Activated CD8-positive, alpha-beta memory T cell treated with anti-CD3 and anti-CD28 coated beads for 24 hours (primary cell): Measurements from ENCODE around the gene ADCY5.
A peak's percentile ranks its signal among the peaks of the same experiment; 100 is the strongest.

ENCODE experiments used
- DNase-seq: peaks from one replicate; pipeline ENCODE4 v3.0.0-alpha.2; 2020

ADCY5 gene

GRCh38 chr3:123457841-123458240 is 9.0 kb upstream of the ADCY5 start:
- DNase-seq, result no peak

DNA sequence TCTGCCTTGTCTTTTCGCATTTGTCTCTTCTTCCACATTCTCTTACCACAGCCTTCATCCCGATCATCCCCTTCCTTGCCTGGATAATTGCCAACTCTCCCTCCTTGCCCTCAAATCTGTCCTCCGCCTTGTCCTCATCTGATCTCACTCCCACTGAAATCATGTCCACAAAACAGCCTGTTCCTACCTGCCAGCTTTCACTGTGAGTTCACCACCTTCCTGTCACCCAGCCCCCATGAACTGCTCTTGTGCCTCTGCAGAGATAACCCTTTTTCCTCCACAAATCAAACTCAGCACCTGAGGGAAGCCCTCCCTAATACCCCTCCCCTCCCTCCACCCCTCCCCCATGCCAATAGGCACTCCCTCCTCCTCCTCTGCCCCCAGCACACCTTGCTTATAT is 4.8 kb upstream of the ADCY5 start:
- DNase-seq, result no peak

GRCh38 chr3:123451186-123451585 is 2.3 kb upstream of the ADCY5 start:
- no peak for DNase-seq

- DNase-seq, result no peak
These were observed 1.2 kb upstream of the ADCY5 start for GRCh38 chr3:123449997-123450604.

DNA sequence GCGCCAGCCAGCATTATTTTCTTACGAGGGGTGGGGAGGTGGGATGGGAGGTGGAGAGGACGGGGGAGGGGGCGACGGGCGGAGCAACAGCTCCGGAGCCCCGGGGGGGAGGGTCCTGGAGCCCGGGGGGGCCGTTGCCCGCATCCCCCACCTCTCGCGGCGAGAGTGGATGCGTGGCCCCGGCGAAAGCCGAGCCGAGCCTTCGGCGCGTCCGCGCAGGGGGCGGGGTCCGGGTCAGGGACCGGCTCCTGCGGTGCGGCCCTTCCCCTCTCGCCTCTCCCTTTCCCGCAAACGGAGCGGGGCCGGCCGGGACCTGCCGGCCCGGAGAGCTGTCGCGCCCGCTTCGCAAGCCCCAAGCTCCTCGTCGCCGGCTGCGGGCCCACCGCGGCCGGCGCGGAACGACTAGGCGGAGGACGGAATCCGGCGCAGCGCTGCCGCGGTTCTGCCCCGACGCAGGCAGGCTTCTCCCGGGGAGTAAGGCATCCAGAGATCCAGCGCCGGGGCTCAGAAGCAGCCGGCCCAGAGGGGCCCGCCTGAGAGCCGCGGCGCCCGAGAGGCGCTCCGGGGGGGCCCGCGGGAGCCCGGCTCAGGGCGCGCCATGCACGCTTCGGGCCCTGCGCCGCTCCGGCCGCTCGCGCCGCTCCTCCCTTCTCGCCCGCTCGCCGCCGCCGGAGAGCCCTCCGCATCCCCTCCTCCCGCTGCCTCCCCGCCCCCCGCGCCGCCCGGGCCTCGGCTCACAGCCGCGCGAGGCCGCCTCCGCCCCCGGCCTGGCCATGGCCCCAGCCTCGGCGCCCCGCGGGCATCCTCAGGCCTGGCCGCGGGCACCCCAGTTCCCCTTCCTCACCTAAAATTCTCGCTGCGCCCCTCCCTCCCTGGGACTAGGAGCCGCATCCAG is 459 bp upstream of the ADCY5 start:
- DNase-seq, result peak; percentile 64

DNA sequence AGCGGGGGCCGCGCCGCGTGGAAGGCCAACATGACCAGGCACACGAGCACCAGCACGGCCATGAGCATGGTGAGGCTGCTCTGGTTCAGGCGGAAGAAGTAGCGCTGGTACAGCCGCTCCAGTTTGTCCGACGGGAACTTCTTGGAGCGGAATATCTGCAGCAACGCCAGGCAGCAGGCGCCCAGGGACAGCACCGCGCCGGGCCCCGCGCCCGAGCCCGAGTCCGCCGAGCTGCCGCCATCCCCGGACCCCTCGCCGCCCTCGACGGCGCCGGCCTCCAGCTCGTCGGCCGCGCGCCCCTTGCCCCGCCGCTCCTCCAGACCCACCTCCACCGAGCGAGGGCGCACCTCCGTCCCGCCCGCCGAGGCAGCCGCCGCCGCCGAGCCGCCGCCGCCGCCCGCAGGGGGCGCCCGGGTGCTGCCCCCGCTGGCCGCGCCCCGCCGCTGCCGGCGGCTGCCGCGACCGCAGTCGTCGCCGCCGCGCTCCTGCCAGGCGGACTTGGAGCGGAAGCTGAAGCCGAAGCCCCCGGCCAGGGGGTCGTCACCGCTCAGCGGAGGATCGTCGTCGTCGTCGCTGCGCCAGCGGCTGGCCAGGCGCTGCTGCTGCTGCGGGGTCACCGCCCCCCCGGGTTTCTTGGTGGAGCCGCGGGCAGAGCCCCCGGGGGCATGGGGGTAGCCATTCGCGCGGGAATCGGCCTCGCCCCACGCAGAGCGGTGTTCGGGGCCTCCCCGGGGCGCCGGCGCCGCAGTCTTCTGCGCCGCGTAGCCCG is 957 bp downstream of the ADCY5 start:
- DNase-seq, result peak; percentile 66

DNA sequence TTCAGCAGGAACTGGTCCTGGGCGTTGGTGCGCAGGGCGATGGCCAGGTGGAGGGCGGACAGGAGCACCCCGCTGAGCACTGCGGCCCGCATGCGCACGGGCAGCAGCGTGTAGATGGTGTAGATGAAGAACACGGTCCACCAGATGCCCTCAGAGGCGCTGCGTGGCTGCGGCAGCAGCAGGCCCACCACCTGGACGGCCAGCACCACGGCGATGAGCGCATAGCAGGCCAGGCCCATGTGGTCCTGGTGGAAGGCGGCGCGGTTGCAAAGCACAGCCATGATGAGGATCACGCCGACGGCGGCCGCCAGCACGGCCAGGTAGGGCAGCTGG is 1.5 kb downstream of the ADCY5 start:
- DNase-seq, result no peak

- no peak for DNase-seq
These were observed 2.2 kb downstream of the ADCY5 start for GRCh38 chr3:123446610-123447109.

- no peak for DNase-seq
These were observed 2.7 kb downstream of the ADCY5 start for GRCh38 chr3:123446210-123446609.

DNA sequence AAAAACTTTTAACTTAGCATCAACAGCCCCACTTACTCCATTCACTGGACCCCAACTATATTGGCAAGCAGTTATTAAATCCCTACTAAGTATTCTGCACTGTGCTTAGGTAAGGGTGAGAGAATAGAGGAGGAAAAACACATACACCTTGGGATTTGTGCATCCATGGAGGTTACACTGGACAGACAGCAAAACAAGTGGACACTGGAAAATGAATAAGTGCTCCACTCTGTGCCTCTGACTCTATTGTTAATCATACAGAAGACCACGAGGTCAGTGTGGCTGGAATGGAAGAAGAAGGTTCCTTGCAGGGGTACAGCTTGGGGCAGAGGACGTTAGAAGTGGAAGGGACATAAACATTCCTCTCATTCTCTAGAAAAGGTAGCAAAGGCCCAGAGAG is 3.2 kb downstream of the ADCY5 start:
- DNase-seq, result no peak

DNA sequence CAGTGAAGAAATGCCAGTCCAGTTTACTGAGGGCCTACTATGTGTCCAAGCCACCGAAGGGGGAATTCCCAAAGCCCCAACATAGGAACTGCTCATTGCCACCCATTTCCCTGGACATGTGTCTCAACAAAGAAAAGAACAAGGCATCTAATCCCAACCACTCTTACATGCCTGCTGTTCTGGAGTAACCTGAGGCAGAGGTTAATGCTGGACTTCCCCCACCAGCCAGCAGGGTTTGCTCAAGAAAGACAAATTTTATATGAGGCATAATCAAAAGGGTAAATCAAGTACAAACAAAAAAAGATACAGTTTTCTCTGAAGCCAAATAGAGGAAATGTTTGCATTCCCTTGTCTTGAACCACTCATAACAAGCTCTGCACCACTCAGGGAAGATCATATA is 4.1 kb downstream of the ADCY5 start:
- DNase-seq, result no peak

GRCh38 chr3:123444023-123444422 is 4.9 kb downstream of the ADCY5 start:
- no peak for DNase-seq

DNA sequence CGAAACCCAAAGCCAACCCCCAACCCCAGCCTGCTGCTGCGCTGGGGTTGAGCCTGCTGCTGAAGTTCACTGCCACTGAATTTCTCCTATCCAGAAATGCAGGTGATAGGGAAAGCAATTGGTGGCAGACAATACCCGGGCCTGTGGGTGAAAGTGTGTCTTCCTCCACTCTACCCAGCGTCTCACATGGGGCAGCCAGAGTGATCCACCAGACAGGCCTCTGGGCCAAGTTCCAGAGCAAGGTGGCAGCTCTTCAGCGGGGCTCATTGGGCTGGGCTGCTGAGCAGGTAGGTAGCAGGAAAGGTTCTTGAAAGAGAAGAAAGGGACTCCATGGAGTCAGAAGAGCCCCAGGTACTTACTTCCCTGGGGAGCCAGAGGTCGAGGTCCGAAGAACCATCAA is 6.0 kb downstream of the ADCY5 start:
- no peak for DNase-seq

DNA sequence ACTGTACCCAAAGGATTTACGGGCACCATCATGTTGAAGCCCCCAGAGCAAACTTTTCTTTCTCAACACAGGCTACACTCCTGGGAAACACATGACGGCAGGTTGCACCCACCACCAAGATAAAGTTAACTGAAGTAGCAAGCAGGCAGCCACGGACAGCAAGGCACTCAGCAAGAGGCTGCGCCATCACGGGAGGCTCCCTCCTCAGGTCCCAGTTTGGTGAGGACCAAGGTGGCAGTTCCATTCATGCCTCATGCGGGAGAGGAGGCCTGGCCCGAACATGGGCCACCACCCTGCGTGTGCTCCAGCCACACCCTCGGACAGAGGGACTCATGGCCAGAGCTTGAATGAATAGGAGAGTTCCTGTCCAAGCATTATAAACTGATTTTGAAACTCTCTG is 6.8 kb downstream of the ADCY5 start:
- DNase-seq, result no peak

DNA sequence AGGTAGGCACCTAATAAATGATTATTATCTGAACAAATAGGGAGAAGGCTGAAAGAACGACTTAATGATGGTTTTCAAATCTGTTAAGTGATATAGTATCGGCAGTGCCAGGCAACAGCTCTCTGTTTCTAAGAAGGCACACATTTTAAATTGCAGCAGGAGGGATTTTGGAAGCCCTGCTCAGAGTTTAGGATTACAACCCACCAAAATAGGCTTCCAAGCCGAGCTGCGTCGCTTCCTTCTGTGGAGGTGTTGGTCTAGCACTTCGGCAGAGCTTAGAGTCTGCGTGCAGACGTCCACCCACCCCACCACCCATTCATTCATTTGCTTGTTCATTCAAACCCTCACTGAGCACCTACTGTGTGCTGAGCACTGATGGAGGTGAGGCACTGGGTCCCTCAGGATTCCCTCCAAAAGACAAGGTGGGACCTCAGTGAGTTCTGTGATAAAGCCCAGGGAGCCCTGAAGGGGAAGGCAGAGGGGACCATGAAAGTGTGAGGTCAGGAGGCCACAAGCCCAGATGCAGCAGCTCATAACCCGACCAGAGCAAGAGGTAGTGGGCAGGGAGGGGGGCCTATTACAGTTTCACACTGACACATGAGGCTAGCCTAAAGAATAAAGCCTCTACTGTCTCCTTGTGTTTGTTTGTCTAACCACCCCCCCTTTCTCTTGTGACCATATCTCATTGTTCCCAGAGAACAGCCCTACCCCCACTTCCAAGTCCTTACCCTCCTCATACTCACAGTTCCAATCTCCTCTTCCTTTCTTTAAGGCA is 8.9 kb downstream of the ADCY5 start:
- DNase-seq, result no peak

- DNase-seq, result no peak
These were observed 15.9 kb downstream of the ADCY5 start for GRCh38 chr3:123432832-123433523.

- DNase-seq, result no peak
These were observed 17.1 kb downstream of the ADCY5 start for GRCh38 chr3:123431658-123432324.

DNA sequence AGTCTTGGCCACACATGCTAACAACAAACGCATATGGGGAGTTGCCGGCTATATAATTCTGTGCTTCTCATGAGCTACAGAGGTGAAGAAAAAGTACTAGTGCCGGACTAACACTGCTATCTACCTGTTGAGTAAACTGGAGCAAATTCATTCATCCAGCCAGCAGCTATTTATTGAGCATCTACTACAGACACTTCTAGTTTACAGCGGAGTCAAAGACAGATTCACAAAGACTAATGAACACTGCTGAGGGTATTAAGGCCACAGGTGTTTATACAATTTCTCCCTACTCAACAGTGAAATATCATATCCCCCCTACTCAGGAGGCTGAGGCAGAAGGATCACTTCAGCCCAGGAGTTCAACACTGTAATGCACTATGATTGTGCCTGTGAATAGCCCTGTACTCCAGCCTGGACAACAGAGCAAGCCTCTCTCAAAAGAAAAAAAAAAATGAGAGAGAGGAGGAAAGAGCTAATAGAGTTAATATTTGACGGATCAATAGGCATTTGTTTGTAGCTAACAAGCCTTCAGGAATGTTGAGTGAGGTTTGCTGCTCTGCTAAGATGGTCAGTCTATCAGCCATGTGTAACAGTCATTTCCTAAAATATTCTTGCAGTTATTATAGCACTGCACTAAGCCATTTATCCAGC is 17.8 kb downstream of the ADCY5 start:
- DNase-seq, result no peak

- no peak for DNase-seq
These were observed 18.6 kb downstream of the ADCY5 start for GRCh38 chr3:123430266-123430665.

DNA sequence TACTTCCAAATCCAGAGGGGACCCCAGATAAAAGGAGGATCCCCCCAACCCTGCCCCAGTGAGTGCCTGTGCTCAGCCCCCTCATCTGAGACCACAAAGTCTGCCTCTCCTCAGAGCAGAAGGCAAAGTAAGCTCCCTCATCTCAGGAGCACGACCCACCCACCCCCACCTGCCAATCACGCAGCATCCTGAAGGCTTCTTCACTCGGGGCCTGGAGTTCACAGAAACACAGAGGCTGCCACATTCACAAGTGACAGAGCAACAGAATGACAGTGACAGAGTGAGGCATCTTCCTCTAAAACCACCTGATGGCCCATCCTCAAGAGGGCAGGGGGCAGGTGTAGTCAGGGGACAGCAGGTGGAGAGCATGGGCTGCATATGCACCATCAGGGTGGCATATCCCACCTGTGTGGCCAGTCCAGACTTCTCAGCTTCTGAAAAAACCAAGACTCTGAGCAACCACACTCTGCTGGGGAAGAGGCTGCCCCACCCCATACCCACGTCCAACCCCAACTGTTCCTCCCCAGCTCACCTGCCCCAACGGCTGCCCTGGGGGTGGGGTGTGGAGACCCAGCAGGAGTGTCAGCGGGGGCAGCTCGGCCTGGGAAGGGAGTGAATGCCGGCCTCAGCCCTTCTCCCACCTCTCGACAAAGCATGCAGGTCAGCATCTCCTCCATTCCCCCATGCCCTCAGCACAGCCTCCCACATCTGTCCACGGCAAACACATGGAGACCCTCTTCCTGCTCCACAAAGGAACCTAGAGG is 19.3 kb downstream of the ADCY5 start:
- DNase-seq, result no peak
